Stimulated activated CD4-positive, alpha-beta T cell treated with anti-CD3 and anti-CD28 coated beads, Interleukin-1b, Interleukin-23, amount 100 ng/mL, for 48 hours (primary cell): ENCODE measurements around the gene BRCC3.
A peak's percentile ranks its signal among the peaks of the same experiment; 100 is the strongest.

Source experiments
- DNase-seq: peaks from one replicate; pipeline ENCODE4 v3.0.0-alpha.2; 2020

BRCC3 gene

DNA sequence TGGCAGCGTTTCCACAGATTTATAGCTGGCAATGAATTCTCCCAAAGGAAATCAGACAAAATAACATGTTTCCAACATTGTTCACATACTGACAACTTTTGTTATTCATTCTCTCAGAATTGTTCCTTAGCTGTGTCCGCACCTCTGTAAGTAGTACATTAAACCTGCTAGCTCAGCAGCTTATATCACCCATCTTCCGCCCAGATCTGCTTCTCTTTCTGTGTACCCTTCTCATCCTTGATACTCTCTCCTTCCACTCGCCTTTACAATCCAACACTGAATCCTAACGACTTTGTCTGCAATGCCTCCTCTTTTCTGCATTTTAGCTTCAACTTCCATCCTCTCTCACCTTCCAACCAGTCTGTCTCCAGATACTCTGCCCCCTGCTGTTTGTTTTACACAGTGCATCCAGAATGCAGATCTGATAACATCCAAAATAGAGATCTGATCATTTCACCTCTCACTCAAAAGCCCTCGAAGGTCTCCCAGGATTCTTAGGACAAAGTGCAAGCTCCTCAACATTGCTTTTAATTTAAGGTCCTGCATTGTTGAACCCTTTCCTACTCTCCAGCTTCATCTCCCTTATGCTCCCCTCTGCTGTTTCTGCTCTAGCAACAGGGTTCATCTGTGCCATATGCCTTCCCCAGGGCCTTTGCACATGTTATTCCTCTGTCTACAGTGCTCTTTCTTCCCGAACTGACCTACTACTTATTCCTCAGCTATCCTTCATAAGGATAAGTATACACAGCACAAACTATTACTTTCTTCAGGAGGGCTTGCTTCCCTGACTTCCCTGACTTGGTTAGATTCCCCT, 77.6 kb downstream of the BRCC3 start:
- DNase-seq: peak; percentile 3

DNA sequence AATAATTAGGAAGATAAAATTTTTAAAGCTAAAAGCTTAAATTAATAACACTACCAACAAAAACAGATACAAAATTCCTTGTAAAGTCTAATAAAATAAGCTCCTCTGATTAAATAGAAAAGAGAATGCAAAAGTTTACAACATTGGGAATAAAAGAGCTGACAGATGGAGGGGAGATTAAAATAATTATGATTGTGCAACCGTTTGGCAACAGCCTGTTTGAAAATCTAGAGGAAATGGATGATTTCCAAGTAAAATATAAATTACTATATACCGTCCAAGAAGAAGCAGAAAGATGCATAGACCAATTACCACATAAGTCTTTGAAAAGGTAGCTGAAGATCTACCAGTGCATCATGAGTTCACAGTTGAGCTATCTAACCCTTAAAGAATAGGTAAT, 98.6 kb downstream of the BRCC3 start:
- DNase-seq: no peak
